ENCODE data around the gene CMIP.

- TF ChIP-seq CTCF (conservative IDR thresholded peaks at IDR 0.05 in 1 of 2, IDR thresholded peaks at IDR 0.05 in 1 of 2; ENCODE audit: extremely low read depth in 1 of 2, insufficient read depth in 1 of 2, low read depth in 1 of 2, low read length in 2 of 2), result no peak
- TF ChIP-seq EZH2 (IDR thresholded peaks at IDR 0.05; ENCODE audit: borderline replicate concordance, low read length), result no peak
Measured at GRCh38 chr16:81716478-81717225, 272.0 kb downstream of the CMIP start.
